Jurkat, Clone E6-1 (cell line): ENCODE data around the gene FBLN2.

Experiments
- DNase-seq: peaks from one replicate; pipeline ENCODE4 v3.0.0-alpha.2; 2011; ENCODE audit warnings: low read depth, low spot score
- H3K4me3 ChIP-seq: 2 replicates; pipeline ENCODE4 v1.5.1; 2011; ENCODE audit warnings: mild to moderate bottlenecking, low read length, control low read depth, moderate library complexity

Gene FBLN2

GRCh38 chr3:13627681-13628080 lies 78.8 kb downstream of the FBLN2 start:
- no peak overlapping the region for H3K4me3 ChIP-seq
- no peak for DNase-seq

GRCh38 chr3:13628432-13628831 lies 79.5 kb downstream of the FBLN2 start:
- no peak overlapping the region for H3K4me3 ChIP-seq
- DNase-seq: no peak

GRCh38 chr3:13628841-13629551 lies 80.1 kb downstream of the FBLN2 start:
- no peak overlapping the region for H3K4me3 ChIP-seq
- no peak for DNase-seq

DNA sequence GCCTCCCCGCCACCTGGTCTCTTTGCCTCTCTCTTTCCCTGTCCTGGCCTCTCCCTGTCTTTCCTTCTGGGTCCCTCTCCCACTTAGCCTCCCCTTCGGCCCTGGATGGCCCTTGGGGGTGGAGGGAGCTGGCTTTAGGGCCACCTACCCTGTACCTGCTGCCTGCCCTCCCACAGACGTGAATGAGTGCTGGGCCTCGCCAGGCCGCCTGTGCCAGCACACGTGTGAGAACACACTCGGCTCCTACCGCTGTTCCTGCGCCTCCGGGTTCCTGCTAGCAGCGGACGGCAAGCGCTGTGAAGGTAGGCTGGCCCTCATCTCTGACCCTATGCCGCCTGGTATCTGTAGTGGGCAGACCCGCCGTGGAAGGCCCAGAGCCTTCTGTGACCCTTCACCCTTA lies 80.7 kb downstream of the FBLN2 start:
- no peak overlapping the region for H3K4me3 ChIP-seq
- DNase-seq: no peak

DNA sequence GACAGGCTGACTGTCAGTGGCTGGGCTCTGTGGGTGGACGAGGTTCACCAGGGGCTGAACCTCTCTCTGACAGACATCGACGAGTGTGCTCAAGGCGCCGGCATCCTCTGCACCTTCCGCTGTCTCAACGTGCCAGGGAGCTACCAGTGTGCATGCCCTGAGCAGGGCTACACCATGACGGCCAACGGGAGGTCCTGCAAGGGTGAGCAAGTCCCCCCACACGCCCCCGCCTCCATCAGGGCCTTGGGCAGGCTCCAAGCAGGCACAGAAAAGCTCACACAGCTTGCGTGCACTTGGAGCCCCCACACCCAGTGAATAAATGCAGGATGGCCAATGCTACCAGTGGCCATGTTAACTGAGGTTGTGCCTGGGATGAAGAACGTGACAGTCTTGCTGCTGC lies 82.3 kb downstream of the FBLN2 start:
- DNase-seq: no peak

DNA sequence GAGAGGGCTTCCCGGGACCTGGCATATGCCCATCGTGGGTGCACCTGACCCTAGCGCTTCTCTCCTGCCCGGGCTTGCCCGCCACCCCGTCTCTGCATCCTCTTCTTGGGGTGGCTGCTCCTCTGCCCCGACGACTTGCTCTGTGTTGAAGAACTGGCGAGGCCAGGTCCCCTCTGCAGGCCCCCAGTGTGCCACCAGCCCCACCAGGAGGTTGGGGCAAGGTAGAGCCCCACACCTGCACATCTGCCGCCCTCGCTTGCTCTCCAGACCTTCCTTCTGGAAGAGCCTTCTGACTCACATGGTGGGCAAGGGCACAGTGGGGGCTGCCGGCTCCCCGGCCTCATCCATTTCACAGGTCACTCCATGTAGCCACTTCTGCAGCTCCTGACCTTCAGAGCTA lies 84.3 kb downstream of the FBLN2 start:
- no peak for DNase-seq

More for the DNA sequence above, 82.3 kb downstream of the FBLN2 start:
- H3K4me3 ChIP-seq: no peak overlapping the region

DNA sequence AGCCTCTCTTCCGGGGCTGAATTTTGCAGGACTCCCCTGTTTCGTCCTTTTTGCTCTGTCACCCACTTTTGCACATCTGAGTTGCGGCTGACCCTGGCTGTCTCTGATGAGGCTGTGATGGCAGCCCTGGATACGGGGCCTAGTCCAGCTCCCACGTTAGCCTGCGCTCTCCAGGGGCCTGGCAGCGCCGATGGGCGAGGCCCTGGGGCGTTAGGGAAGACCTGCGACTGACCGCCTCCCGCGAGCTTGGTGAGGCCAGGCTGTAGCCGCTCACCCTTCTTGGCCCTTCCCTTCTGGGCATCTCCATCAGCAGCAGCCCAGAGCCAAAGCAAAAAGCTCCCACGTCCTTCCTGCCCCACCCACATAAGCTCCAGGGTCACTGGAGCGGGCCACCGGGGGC lies 85.2 kb downstream of the FBLN2 start:
- H3K4me3 ChIP-seq: no peak overlapping the region

More for the DNA sequence above, 84.3 kb downstream of the FBLN2 start:
- no peak overlapping the region for H3K4me3 ChIP-seq

DNA sequence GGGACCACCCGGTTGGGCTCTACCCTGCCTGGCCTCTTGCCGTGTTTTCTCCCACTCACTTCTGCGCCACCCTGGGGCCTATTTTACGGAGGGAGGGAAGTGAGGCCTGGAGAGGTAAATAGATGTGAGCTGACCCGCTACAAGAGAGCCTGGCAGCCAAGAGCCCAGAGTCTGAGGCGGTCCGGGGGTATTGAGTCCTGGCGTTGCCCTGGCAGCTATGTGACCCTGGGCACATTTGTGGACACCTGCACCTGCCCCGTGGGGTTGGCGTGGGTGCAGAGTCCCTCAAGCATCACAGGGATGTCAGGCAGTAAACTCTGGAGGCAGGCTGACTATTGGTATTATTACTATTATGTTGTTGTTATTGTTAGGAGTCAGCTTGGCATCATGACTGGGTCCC lies 85.7 kb downstream of the FBLN2 start:
- DNase-seq: no peak
- no peak overlapping the region for H3K4me3 ChIP-seq

More for the DNA sequence above, 85.2 kb downstream of the FBLN2 start:
- no peak for DNase-seq

DNA sequence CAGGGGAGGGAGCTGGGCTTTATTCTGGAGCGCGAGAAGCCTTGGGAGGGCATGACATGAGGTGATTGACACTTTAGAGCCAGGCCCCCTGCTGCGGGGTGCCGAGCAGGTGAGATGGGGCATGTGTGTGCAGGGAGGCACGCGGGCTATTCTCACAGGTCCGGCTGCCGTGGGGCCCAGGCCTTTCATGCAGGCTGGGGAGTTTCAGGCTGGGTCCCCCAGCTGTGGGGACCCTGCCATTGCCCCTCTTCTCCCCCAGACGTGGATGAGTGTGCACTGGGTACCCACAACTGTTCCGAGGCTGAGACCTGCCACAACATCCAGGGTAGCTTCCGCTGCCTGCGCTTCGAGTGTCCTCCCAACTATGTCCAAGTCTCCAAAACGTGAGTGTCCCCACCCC lies 87.3 kb downstream of the FBLN2 start:
- H3K4me3 ChIP-seq: no peak overlapping the region
- DNase-seq: no peak

DNA sequence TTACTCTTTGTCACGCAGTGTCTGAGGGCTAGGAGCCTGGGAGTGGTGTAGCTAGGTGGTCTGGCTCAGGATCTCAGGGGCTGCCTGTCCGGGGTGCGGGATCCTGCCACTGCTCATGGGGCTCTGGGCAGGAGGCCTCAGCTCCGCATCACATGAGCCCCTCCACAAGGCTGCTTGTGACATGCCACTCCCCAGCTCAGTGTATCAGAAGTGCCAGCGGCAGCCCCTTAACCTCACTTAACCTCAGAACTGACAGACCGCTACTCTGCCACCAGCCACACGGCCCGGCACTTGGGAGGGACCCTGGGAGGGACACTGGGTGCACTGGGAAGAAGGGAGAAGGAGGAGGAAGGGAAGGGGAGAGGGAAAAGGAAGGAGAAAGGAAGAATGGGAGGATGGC lies 87.9 kb downstream of the FBLN2 start:
- DNase-seq: no peak
- no peak overlapping the region for H3K4me3 ChIP-seq

DNA sequence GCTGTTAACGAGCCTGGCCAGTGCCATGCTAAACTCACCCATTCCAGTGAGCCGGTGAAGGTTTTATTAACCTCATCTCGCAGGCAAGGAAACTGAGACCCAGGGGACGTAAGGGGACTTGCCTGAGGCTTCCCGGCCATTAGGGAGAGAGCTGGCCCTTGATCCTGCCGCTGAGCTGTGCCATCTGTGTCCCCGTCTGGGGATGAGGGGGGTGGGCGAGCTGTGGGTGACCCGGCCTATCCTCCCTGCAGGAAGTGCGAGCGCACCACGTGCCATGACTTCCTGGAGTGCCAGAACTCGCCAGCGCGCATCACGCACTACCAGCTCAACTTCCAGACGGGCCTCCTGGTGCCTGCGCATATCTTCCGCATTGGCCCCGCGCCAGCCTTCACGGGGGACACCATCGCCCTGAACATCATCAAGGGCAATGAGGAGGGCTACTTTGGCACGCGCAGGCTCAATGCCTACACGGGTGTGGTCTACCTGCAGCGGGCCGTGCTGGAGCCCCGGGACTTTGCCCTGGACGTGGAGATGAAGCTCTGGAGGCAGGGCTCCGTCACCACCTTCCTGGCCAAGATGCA lies 88.5 kb downstream of the FBLN2 start:
- DNase-seq: no peak
- H3K4me3 ChIP-seq: no peak overlapping the region

GRCh38 chr3:13637953-13638352 lies 89.0 kb downstream of the FBLN2 start:
- no peak overlapping the region for H3K4me3 ChIP-seq
- no peak for DNase-seq

DNA sequence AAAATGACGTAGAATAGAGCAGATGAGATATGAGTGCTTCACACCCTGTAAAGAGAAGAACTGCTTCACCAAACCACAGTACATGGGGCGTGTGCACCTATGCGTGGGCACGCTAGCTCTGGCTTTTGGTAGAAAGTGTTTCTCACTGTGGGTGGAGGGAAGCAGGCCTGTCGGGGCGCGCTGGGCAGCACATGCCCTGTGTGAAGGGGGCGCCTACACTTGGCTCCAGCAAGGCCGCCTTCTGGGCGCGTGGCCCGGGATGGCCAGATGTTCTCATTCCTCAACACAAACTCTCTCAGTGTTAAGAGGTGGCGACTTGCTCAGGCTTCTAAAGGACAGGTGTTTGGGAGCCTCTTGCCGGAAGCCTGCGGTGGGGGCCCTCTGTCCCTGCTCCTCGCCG lies 90.0 kb downstream of the FBLN2 start:
- DNase-seq: no peak
- no peak overlapping the region for H3K4me3 ChIP-seq

- DNase-seq: no peak
- no peak overlapping the region for H3K4me3 ChIP-seq
These were observed 93.7 kb downstream of the FBLN2 start for GRCh38 chr3:13642597-13642996.

DNA sequence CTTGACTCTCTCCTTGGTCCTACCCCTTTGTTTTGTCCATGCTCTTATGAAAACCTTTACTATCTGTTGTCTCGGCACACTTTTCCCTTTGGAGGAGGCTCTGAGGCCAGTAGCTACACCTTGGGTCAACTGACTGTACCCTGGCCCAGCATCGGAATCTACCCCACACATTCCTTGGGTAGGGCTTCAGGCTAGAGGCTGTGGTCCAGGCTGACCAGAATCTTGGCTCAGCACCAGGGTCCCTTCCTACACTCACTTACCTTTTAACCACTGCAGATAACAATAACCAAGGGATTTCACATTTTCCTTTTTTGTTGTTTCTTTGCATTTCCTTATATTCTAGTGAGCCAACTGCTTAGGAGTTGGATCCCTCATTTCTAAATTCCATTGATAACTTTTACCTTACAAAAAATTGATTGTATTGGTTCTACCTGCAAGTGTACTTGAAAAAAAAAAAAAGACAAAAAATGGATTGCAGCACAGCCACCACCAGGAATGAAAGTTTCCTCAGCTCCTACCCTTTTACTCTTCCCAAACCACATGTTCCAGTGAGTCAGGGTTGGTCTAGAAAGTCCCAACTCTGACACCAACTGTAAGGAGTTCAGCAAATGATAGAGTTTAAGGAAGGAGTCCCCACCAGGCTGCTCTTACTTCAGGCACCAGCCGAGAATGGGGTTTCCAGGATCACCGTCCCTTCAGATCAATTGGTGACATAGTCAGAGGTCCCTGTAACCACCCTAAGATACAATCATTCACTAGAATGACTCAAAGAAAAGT lies 95.6 kb downstream of the FBLN2 start:
- no peak for DNase-seq

DNA sequence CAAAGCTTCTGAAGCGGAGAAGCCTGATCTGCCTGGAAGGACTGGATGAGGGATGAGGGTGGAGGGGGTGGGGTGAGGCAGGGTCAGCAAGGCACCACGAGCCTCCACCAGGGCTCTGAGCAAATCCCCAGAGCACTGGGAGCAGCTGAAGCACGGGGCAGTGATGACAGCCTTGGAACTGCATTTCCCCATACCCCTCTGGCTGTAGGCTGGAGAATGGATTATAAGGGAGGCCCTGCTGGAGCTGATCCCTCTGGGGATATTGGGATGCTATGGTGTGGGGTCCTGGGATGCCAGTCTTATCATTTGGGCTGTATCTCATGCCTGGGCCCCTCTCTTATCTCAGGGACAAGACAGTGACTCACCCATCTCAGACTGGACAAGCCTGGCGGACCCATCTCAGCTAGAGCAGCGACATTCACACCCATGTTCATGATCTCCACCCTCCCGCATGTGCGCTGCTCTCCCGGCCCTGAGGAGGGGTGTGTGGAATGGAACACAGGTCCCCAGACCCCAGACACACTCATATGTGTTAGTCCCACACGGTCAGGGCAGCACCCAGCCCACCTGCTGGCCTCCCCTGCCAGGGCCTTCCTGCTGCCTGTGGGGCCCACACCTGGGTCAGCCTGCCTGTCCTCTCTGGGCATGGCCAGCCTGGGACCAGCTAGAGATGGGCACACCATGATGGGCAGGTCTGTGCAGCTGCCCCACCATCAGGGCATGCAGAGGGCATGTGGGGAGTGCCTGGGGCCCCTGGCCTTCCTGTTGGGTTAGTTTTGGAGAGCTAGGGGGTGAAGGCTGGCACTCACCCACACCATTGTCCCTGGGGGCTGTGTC lies 97.1 kb downstream of the FBLN2 start:
- H3K4me3 ChIP-seq: no peak overlapping the region
- DNase-seq: no peak

More for the DNA sequence above, 95.6 kb downstream of the FBLN2 start:
- no peak overlapping the region for H3K4me3 ChIP-seq

DNA sequence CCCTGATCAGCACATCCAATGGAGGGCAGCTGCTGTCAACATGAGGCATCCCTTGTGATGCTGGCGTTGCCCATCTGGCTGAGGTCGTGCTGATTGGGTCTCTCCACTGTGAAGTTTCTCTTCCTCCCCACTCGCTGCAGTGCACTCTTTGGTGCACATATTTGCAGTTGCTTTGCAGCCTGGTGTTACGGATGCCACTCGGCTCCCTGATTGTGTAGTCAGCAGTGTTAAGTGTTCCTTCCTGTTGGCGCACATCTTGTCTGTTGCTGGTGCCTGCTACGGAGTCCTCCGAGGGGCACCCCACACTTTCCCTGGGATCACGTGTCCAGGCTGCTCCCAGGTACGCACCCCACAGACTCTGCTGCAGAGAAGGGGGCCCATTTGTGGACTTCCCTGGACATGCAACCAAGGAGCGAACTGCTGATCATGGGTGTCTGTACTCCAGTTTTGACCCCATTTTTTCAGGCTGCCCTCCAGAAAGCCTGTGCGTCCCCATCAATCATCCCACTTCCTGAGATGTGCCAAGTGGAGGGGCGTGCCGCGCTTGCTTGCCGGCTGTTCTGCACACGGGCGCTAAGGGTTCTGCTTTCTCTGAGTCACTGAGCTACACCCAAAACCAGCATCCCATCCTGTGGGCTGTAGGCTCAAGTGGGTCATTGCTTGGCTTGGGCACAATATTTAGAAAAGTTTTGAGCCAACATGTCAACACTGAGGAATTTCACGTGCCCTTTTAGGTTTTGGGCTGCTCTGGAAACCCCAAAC lies 98.6 kb downstream of the FBLN2 start:
- no peak overlapping the region for H3K4me3 ChIP-seq
- peak; percentile 23 for DNase-seq

DNA sequence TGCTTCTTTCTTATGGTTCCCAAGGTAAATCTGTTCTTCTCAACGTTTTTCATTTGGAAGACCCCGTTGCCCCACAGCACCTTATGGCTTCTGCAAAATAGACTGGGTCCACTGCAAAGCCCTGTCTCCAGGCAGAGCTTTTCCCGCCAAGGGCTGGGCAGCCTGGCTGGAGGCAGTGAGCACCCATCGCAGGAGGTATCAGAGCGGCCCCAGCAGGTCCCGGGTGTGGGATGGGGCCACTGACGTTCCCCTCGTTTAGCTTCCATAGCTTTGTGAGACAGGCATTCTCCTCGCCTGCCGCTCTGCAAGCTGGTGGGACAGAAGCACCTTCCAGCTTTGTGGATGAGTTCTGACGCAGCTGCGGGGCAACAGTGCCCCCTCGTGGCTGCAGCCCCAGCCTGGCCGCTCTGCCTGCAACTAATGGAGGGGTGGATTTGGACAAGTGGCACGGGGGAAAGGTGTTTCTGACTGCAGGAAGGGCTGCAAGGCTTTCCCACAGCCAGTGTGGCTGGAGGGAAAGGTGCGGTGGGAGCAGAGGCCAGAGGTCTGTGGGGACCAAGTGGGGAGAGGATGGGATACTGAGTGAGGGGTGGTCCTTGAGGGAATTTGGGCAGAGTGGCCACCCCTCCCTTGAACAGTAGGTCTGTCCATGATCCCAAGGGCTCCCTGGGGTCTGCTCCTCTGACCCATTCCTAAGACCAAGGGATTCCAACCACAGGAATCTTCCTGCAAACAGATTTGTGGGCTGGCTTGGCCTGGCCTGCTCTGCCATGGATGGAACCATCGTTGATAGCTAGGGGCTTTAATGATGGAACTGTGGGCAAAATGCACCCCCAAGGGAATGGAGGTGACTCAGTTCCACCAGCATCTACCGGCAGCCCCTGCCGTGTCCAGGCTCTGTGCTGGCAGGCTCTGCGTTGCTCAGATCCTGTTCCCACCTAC lies 99.4 kb downstream of the FBLN2 start:
- H3K4me3 ChIP-seq: no peak overlapping the region
- peak; percentile 63 for DNase-seq
